ENCODE measurements around the gene IL3RA. TPM values are rescaled to one million over a fixed set of nuclear protein-coding genes. Genes with fewer than 3 reads are reported as not detected.

IL3RA gene
- total RNA-seq, 1 donor = 13.2 TPM

Other genes starting within 250 kb of the IL3RA start
- gene CRLF2, start 124.1 kb upstream of the IL3RA start, total RNA-seq = 0.42 TPM
- gene CSF2RA, start 68.0 kb upstream of the IL3RA start, total RNA-seq = 37.8 TPM
- 315 TPM for gene SLC25A6, start 55.3 kb downstream of the IL3RA start, total RNA-seq
- 12.7 TPM for gene ASMTL, start 116.1 kb downstream of the IL3RA start, total RNA-seq
- 75.1 TPM for gene P2RY8, start 200.4 kb downstream of the IL3RA start, total RNA-seq

Measured in mononuclear cell (primary cell).